Measurements from ENCODE around the gene SULT2B1. TPM values are rescaled to one million over a fixed set of nuclear protein-coding genes. Genes with fewer than 3 reads are reported as not detected.

The SULT2B1 gene
- total RNA-seq, 1 donor from 2014 or later: not detected

GRCh38 chr19:48603001-48603400 lies 51.0 kb downstream of the SULT2B1 start:
- intact Hi-C loops (cut with micrococcal nuclease): no loop called here
- Mint-ChIP-seq H3K4me1 (ENCODE audit: low read depth) (no peaks in the 10 kb centered on the region), H3K36me3 (ENCODE audit: low read depth) (no peaks in the 10 kb centered on the region), H3K9me3 (no peaks in the 10 kb centered on the region), H3K4me3 (no peak overlapping the region), H3K27ac (no peak overlapping the region), H3K27me3 (ENCODE audit: insufficient read depth) (no peaks in the 10 kb centered on the region)
- DNase-seq (ENCODE audit: low spot score): no peak

GRCh38 chr19:48603449-48603848 lies 51.5 kb downstream of the SULT2B1 start:
- Mint-ChIP-seq H3K4me1 (ENCODE audit: low read depth) (no peaks in the 10 kb centered on the region), H3K27me3 (ENCODE audit: insufficient read depth) (no peaks in the 10 kb centered on the region), H3K9me3 (no peaks in the 10 kb centered on the region), H3K4me3 (no peak overlapping the region), H3K36me3 (ENCODE audit: low read depth) (no peaks in the 10 kb centered on the region), H3K27ac (no peak overlapping the region)
- no peak for DNase-seq (ENCODE audit: low spot score)
- intact Hi-C loops (cut with micrococcal nuclease): no loop called here

- no peak overlapping the region for H3K27ac Mint-ChIP-seq
- no peaks in the 10 kb centered on the region for H3K9me3 Mint-ChIP-seq
- H3K4me1 Mint-ChIP-seq (ENCODE audit: low read depth): no peaks in the 10 kb centered on the region
- peaks cover under 1% of the 10 kb centered on the region for H3K36me3 Mint-ChIP-seq (ENCODE audit: low read depth)
- no peak overlapping the region for H3K4me3 Mint-ChIP-seq
- intact Hi-C loops (cut with micrococcal nuclease): no loop called here
- DNase-seq (ENCODE audit: low spot score): no peak
- no peaks in the 10 kb centered on the region for H3K27me3 Mint-ChIP-seq (ENCODE audit: insufficient read depth)
Measured at GRCh38 chr19:48603850-48604249, 51.9 kb downstream of the SULT2B1 start.

GRCh38 chr19:48606463-48607358 lies 54.7 kb downstream of the SULT2B1 start, which contains the start of gene SPACA4:
Gene SPACA4 (plus strand): TSS chr19:48606742. CDS start chr19:48606979, 237 bp downstream.
- Mint-ChIP-seq H3K36me3 (ENCODE audit: low read depth) (peaks cover 2% of the 10 kb centered on the region), H3K4me3 (no peak within 1 kb of the TSS), H3K4me1 (ENCODE audit: low read depth) (no peaks in the 10 kb centered on the region), H3K27ac (no peak within 1 kb of the TSS), H3K27me3 (ENCODE audit: insufficient read depth) (no peaks in the 10 kb centered on the region), H3K9me3 (no peaks in the 10 kb centered on the region)
- intact Hi-C loops (cut with micrococcal nuclease): no loop called here
- DNase-seq (ENCODE audit: low spot score): no peak

- no peak overlapping the region for H3K4me3 Mint-ChIP-seq
- intact Hi-C loops (cut with micrococcal nuclease): no loop called here
- no peak for DNase-seq (ENCODE audit: low spot score)
- peaks cover 2% of the 10 kb centered on the region for H3K36me3 Mint-ChIP-seq (ENCODE audit: low read depth)
- no peaks in the 10 kb centered on the region for H3K27me3 Mint-ChIP-seq (ENCODE audit: insufficient read depth)
- H3K4me1 Mint-ChIP-seq (ENCODE audit: low read depth): no peaks in the 10 kb centered on the region
- no peaks in the 10 kb centered on the region for H3K9me3 Mint-ChIP-seq
- H3K27ac Mint-ChIP-seq: no peak overlapping the region
Measured at GRCh38 chr19:48607359-48607755, 55.4 kb downstream of the SULT2B1 start.

- no peak overlapping the region for H3K4me3 Mint-ChIP-seq
- no peak overlapping the region for H3K27ac Mint-ChIP-seq
- no peaks in the 10 kb centered on the region for H3K27me3 Mint-ChIP-seq (ENCODE audit: insufficient read depth)
- H3K4me1 Mint-ChIP-seq (ENCODE audit: low read depth): no peaks in the 10 kb centered on the region
- H3K9me3 Mint-ChIP-seq: no peaks in the 10 kb centered on the region
- H3K36me3 Mint-ChIP-seq (ENCODE audit: low read depth): peaks cover 4% of the 10 kb centered on the region
- peak; percentile 40 for DNase-seq (ENCODE audit: low spot score)
- intact Hi-C loops (cut with micrococcal nuclease): loop anchor here (1.0 kb wide), 2 partner anchors 103 to 119 kb away; no protein-coding TSS in a partner anchor
Measured at GRCh38 chr19:48608798-48609263, 56.9 kb downstream of the SULT2B1 start.

GRCh38 chr19:48609571-48610108 lies 57.7 kb downstream of the SULT2B1 start:
- H3K27ac Mint-ChIP-seq: no peak overlapping the region
- intact Hi-C loops (cut with micrococcal nuclease): no loop called here
- H3K4me3 Mint-ChIP-seq: no peak overlapping the region

GRCh38 chr19:48611872-48612271 lies 59.9 kb downstream of the SULT2B1 start:
- H3K27ac Mint-ChIP-seq: no peak overlapping the region

More at GRCh38 chr19:48609571-48610108, 57.7 kb downstream of the SULT2B1 start:
- H3K27me3 Mint-ChIP-seq (ENCODE audit: insufficient read depth): no peaks in the 10 kb centered on the region
- H3K36me3 Mint-ChIP-seq (ENCODE audit: low read depth): peaks cover 4% of the 10 kb centered on the region
- no peak for DNase-seq (ENCODE audit: low spot score)
- no peaks in the 10 kb centered on the region for H3K4me1 Mint-ChIP-seq (ENCODE audit: low read depth)
- no peaks in the 10 kb centered on the region for H3K9me3 Mint-ChIP-seq

GRCh38 chr19:48613024-48613851 lies 61.3 kb downstream of the SULT2B1 start:
- H3K36me3 Mint-ChIP-seq (ENCODE audit: low read depth): peaks cover 35% of the 10 kb centered on the region
- H3K27ac Mint-ChIP-seq: no peak overlapping the region
- H3K27me3 Mint-ChIP-seq (ENCODE audit: insufficient read depth): no peaks in the 10 kb centered on the region
- DNase-seq (ENCODE audit: low spot score): no peak
- intact Hi-C loops (cut with micrococcal nuclease): no loop called here
- H3K9me3 Mint-ChIP-seq: no peaks in the 10 kb centered on the region
- no peak overlapping the region for H3K4me3 Mint-ChIP-seq
- peaks cover 18% of the 10 kb centered on the region for H3K4me1 Mint-ChIP-seq (ENCODE audit: low read depth)

More at GRCh38 chr19:48611872-48612271, 59.9 kb downstream of the SULT2B1 start:
- intact Hi-C loops (cut with micrococcal nuclease): no loop called here
- Mint-ChIP-seq H3K27me3 (ENCODE audit: insufficient read depth) (no peaks in the 10 kb centered on the region), H3K4me1 (ENCODE audit: low read depth) (peaks cover 8% of the 10 kb centered on the region), H3K36me3 (ENCODE audit: low read depth) (peaks cover 21% of the 10 kb centered on the region), H3K9me3 (no peaks in the 10 kb centered on the region), H3K4me3 (no peak overlapping the region)
- DNase-seq (ENCODE audit: low spot score): no peak

GRCh38 chr19:48613852-48614435 lies 62.0 kb downstream of the SULT2B1 start:
- intact Hi-C loops (cut with micrococcal nuclease): no loop called here
- Mint-ChIP-seq H3K4me1 (ENCODE audit: low read depth) (peaks cover 23% of the 10 kb centered on the region), H3K9me3 (no peaks in the 10 kb centered on the region), H3K27ac (no peak overlapping the region), H3K27me3 (ENCODE audit: insufficient read depth) (no peaks in the 10 kb centered on the region), H3K4me3 (no peak overlapping the region), H3K36me3 (ENCODE audit: low read depth) (peaks cover 40% of the 10 kb centered on the region)
- no peak for DNase-seq (ENCODE audit: low spot score)

- Mint-ChIP-seq H3K9me3 (no peaks in the 10 kb centered on the region), H3K4me3 (peak within 1 kb of the TSS; percentile 99), H3K36me3 (ENCODE audit: low read depth) (peaks cover 42% of the 10 kb centered on the region), H3K27me3 (ENCODE audit: insufficient read depth) (no peaks in the 10 kb centered on the region), H3K4me1 (ENCODE audit: low read depth) (peaks cover 27% of the 10 kb centered on the region), H3K27ac (peak within 1 kb of the TSS; percentile 61)
- no peak for DNase-seq (ENCODE audit: low spot score)
- intact Hi-C loops (cut with micrococcal nuclease): no loop called here
Measured at GRCh38 chr19:48614436-48615230, 62.7 kb downstream of the SULT2B1 start, which contains the start of gene FAM83E. Gene FAM83E (minus strand): TSS chr19:48615076. CDS start chr19:48613372, 1,704 bp downstream.
